Renal cortex interstitium (tissue), 15 donors: Measurements from ENCODE around the gene TTC31. TPM values are rescaled to one million over a fixed set of nuclear protein-coding genes. Genes with fewer than 3 reads are reported as not detected.
"Not testable (repeated sequence)": the region's sequence is repeated elsewhere in the genome, so short reads cannot be mapped to it uniquely, and the experiment has no call there.

Experiments used
- DNase-seq, 11 donors: peaks; one replicate each; pipeline ENCODE4 v3.0.0-alpha.2; 2013; ENCODE audit warnings: low read depth in 9 of 11, low spot score in 4 of 11; ENCODE audit errors: extremely low read depth in 1 of 11
- long read RNA-seq, 16 experiments: transcript quantifications; one replicate each; lab custom pipeline, GENCODE V29; 2026
- polyA plus RNA-seq, 3 donors: library from polyadenylated mRNA; unstranded; fragments of 120-200 nt; gene quantifications; one replicate each; pipeline ENCODE4 v1.2.1, GENCODE V29; 2013; ENCODE audit not compliant: insufficient read length in 3 of 3

The TTC31 gene
- polyA plus RNA-seq = 10 to 100 TPM; 26.5 to 35.3 (median 30.2) TPM
- long read RNA-seq, donor 1, partial matches to known transcripts = 0 of 1 reads
- long read RNA-seq, donor 1, other reads (novel, unspliced or antisense) = 0 of 1 reads
- long read RNA-seq, donor 2, partial matches to known transcripts = 0 of 1 reads
- long read RNA-seq, donor 2, other reads (novel, unspliced or antisense) = 0 of 1 reads
- long read RNA-seq, donor 3 = 0 reads
- long read RNA-seq, donor 4, partial matches to known transcripts = 0 of 1 reads
- long read RNA-seq, donor 4, other reads (novel, unspliced or antisense) = 0 of 1 reads
- long read RNA-seq, donor 5 = 0 reads
- long read RNA-seq, donor 6, partial matches to known transcripts = 9 of 10 reads
- long read RNA-seq, donor 6, other reads (novel, unspliced or antisense) = 0 of 10 reads
- long read RNA-seq, donor 7, partial matches to known transcripts = 0 of 1 reads
- long read RNA-seq, donor 7, other reads (novel, unspliced or antisense) = 0 of 1 reads
- long read RNA-seq, donor 8, partial matches to known transcripts = 14 of 27 reads
- long read RNA-seq, donor 8, other reads (novel, unspliced or antisense) = 11 of 27 reads
- long read RNA-seq, donor 9, partial matches to known transcripts = 0 of 3 reads
- long read RNA-seq, donor 9, other reads (novel, unspliced or antisense) = 0 of 3 reads
- long read RNA-seq, donor 10, partial matches to known transcripts = 0 of 4 reads
- long read RNA-seq, donor 10, other reads (novel, unspliced or antisense) = 0 of 4 reads
- long read RNA-seq, donor 11 = 0 reads
- long read RNA-seq, donor 12 = 0 reads
- long read RNA-seq, donor 13, partial matches to known transcripts = 0 of 1 reads
- long read RNA-seq, donor 13, other reads (novel, unspliced or antisense) = 0 of 1 reads
- long read RNA-seq, donor 14, partial matches to known transcripts = 0 of 1 reads
- long read RNA-seq, donor 14, other reads (novel, unspliced or antisense) = 0 of 1 reads
- long read RNA-seq, donor 15 = 0 reads
- long read RNA-seq, donor 16, partial matches to known transcripts = 0 of 11 reads
- long read RNA-seq, donor 16, other reads (novel, unspliced or antisense) = 6 of 11 reads

GRCh38 chr2:74482801-74483674, at the start of gene TTC31, which contains the start of gene CCDC142:
TSS of gene TTC31 (plus strand) at chr2:74483081. CDS start at chr2:74483096, 15 bp downstream.
TSS of gene CCDC142 (minus strand) at chr2:74482998. CDS start at chr2:74482837, 161 bp downstream.
- DNase-seq = peak; percentile 89 to 97 (median 94)

GRCh38 chr2:74436111-74436805, 46.6 kb upstream of the TTC31 start:
- DNase-seq = no peak

GRCh38 chr2:74436848-74437695, 45.8 kb upstream of the TTC31 start:
- no peak for DNase-seq

DNA sequence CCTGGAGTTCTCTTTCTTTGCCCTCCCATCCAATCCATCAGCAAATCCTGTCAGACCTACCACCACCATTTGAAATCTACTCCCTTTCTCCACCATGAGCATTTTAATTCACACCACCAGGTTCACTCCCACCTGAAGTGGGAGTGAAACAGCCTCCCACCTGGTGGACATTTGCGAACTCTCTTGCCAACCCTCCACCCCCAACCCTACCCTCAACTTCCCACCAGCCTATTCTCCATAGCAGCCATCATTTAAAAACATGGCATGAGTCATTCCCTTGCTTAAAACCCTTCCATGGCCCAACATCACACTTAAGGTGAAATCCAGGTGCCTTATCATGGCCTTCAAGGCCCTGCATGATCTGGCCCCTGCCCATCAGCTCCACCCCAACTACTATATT, 44.6 kb upstream of the TTC31 start:
- DNase-seq = no peak

DNA sequence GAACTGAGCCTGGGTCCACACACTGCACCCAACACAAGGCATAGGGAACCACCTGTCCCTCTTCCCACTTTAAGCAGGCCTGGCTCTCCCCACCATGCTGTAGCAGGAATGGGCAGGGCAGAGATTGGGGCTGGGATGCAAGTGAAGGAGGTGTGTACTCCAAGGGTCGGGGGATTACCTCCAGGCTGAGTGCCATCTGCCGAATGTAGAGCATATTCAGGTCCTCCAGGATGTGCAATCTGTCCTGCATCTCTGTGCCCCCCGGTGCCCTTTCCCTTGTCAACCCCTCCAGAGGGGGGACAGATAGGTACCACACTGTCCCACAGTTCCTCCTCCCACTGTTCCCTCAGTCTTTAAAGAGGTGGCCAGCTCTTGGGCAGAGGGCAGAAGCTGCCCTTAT, 43.5 kb upstream of the TTC31 start:
- DNase-seq = no peak

DNA sequence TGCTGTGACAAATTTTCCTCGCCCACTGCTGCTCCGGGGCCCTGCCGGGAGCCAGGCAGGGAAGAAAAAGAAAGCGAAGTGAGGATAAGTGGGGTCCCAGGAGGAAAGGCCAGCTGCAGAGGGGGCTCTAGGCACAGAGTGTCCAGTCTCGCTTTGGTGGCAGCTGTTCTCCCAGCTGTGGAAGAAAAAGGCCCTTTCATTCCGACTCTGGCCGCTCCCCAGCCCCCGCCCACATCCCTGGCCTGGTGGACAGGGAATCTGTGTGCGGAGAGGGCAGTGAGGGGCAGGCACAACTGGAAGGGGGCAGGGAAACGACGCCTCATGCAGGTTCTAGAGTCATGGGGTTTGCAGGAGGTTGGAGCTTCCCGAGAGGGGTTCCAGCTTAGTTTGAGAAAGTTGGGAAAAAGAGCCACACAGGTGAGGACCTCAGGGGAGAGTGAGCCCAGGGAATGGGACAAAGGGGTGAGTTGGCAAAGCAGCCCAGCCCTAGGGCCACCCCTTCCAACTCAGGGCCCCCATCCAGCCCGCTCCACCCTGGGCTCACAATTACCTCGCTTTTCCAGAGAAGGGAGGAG, 43.0 kb upstream of the TTC31 start:
- peak in 3 of 11 donors; percentile 49 to 62 (median 60) for DNase-seq

- peak in 10 of 11 donors; percentile 74 to 93 (median 88) for DNase-seq
These were observed 42.3 kb upstream of the TTC31 start for GRCh38 chr2:74440378-74441169.

DNA sequence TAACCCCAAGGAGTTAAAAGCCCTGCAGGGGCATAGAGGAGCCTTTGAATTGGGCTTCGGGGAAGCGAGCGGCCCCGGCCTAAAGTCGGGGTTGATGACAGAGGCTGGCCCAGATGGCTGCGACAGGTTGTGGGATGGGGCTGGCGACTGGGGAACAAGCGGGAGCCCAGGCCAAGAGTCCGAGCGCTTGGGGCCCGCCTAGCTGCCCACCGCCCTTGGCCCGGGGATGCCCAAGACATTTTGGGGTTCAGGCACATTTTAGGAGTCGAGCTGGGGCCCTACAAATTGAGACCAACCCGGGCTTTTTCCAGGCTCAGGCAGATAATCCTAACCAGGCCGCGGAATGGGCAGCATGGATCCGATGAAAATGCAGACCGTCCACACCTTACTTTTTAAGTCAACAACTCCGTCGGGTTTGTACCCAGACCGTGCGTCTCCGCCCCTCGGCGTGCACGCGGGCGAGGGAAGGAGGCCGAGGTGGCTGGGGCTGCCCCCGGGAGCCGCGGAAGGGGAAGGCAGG, 41.7 kb upstream of the TTC31 start:
- no peak for DNase-seq

DNA sequence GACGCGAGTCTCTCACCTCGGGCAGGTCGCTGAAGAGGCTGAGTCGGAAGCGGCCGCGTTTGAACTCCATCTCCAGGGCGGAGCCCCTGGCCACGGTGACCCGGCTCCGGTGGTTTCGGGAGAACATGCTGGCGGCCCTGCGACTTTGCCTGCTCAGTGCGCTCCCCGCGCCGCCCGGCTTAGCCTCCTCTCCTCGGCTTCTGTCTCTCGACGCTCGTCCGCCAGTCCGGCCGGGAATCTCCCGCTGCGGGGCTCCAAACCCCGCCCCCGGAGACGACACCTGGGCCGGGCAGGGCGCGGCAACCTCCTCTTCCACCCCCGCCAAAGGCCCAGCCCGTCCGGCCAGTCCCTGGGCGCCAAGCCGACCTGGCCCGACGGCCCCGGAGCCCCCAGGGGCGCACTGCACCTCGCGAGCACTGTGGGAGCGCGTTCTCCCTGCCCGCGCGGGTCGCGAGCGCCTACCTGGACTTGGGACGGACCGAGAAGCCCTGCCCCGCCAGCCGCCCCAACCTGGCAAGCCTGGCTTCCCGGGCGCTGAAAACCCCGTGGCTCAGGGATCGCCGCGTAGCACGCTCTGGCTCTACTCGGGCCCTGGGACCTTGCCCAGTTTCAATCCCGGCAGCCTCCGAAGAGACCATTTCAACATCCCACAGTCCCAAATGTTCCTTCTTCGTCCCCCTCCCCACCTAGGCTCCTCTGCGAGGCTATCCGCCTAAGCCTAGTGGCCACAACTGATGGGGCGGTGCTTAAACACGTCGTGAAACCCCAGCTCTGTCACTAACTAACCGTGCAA, 41.0 kb upstream of the TTC31 start, which contains the start of gene RTKN:
Gene RTKN (minus strand): TSS at position 248 of the 793 bp plus-strand sequence. CDS start 121 bp downstream, at position 127.
- peak in 2 of 11 donors; percentile 47 to 67 for DNase-seq

- DNase-seq = not testable (repeated sequence)
These were observed 40.2 kb upstream of the TTC31 start for GRCh38 chr2:74442483-74443297.

- DNase-seq = no peak
These were observed 38.2 kb upstream of the TTC31 start for GRCh38 chr2:74444498-74445318.

- no peak for DNase-seq
These were observed 35.5 kb upstream of the TTC31 start for GRCh38 chr2:74447230-74447999.
